HG03095 (cell line): ENCODE measurements around the gene SEMA4A.
"Not testable (repeated sequence)": the region's sequence is repeated elsewhere in the genome, so short reads cannot be mapped to it uniquely, and the experiment has no call there.

Experiments
- ATAC-seq: cut with Tn5 transposase; IDR thresholded peaks from one replicate; pipeline ENCODE4 v1.9.1; 2021; ENCODE audit warnings: moderate library complexity; ENCODE audit not compliant: unreplicated experiment

SEMA4A gene

DNA sequence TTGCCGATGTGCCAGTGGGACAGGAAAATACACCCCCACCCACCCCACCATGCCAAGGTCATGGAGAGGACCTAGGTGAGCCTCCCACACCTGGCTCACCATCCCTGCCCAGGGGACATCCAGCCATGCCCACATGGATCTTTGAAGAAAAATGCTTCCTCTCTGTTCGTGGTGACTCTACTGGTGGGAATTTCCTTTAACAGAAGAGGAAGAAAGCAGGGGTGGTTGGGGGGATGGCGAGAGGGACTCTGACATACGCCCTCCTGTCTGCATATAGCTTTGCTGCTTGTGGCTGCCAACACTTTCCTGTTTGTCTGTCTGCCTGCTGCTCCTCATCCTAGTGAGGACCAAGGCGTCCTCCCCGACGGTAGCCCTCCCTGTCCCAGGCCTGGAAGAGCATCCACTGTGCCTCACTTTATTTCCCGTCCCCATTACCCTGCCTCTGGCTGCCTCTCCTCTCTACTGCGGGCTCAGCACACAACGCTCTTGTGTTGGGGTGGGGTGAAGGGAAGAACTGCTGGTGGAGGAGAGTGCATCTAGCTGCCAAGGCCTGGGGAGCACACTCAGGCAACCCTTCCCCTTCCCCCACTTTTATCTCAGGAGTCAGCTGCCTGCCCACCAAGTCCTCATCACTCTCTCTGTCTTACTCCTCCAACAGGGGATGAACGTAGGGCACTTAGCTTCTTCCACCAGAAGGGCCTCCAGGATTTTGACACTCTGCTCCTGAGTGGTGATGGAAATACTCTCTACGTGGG is 2.5 kb downstream of the SEMA4A start:
- ATAC-seq = no peak

DNA sequence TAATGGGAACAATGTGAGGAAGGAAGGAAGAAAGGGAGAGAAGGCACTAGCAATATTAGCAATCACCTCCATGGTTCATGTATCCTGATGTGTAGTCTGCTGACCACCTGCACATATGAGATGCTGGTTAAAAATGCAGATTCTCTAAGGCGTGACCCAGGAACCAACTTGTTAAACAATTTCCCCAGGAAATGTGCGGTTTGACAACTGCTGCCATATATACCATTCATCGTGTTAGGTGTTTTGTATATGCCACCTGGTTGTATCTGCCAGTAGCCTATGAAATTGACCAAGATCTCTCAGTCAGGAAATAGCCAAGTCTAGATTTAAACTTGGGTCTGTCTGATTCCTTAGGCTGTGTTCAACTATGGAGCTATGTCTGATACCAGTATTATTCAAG is 4.1 kb downstream of the SEMA4A start:
- no peak for ATAC-seq

DNA sequence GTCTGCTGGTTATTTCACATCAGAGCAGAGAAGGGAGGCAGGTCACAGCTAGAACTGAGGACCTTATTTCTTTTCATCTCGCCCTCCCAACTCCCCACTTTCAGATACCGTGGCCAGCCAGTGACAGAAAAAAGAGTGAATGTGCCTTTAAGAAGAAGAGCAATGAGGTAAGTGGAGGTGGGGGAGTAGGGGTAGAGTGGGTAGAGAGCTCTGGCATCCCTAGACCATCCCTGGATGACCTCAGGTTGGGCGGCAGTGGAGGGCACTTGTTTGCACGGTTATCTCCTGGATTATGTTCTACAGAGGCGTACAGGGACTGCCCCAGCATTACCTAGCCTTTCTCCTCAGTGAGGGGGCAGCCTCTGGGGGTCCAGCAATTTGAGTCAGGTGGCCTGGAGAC is 4.6 kb downstream of the SEMA4A start:
- no peak for ATAC-seq

DNA sequence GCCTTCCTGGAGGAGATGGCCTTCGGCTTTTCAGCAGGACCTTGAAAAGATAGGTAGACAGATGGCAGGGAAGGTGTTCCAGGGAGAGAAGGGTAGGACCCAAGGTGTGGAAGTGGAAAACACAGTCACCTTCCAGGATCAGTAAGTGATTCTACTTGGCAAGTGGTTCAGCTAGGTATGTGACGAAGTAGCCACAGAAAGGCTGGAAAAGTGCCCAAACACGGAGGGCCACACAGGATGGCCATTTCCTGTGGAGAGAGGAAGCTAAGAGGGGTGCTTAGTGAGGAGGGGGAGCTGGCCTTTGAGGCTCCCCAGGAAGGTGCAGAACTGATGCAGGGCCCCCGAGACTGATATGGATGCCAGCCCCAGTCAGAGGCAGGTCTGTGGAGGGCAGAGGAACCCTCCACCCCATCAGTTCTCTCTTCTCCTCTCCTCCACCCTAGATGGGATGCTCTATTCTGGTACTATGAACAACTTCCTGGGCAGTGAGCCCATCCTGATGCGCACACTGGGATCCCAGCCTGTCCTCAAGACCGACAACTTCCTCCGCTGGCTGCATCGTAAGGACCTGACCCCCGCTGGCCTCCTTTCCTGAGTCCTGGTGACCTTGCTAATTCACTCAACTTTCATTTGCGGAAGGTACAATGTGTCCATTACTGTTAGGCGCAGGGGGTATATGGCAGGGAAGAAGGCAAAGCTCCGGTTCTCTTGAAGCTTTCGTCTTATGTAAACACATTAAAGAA is 6.8 kb downstream of the SEMA4A start:
- no peak for ATAC-seq

DNA sequence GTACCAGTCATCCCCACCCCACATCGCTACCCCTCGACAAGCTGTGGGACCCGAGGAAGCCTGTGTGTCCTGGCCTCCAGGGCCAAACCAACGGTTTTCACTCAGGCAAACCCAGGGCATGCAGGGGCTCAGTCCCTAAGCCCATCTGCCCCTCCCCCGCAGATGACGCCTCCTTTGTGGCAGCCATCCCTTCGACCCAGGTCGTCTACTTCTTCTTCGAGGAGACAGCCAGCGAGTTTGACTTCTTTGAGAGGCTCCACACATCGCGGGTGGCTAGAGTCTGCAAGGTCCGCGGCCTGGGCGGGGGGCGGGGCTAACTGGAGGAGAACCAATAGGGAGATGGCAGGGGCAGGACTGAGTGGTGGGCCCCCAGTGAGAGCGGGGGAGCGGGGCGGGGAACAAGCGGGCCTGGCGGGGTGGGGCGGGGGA is 7.4 kb downstream of the SEMA4A start:
- ATAC-seq = no peak

DNA sequence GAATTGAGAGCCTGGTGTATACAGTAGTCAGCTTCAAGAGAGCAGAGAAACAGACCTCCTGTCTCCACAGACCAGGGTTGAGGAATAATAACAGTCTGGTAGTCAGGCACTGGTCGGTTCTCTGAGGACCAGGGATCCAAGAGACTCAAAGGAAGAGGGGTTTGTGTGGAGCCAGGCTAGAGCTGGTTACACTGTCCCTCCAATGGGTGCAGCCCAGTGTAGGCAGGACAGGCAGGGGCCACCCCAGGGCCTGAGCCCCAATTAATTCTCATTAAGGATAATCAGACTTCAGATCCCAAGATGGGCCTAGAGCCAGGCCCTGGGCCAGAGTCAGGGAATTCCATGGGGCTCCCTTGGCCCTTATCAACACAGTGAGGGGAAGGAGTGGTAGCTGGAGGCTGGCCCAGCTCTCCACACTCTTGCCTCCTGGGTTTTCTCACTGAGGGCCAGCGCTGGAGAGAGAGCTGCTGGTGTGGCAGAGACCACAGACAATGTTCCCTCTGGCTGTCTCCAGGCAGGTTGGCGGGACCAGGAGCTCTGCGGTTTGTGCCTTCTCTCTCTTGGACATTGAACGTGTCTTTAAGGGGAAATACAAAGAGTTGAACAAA is 9.1 kb downstream of the SEMA4A start:
- no peak for ATAC-seq

DNA sequence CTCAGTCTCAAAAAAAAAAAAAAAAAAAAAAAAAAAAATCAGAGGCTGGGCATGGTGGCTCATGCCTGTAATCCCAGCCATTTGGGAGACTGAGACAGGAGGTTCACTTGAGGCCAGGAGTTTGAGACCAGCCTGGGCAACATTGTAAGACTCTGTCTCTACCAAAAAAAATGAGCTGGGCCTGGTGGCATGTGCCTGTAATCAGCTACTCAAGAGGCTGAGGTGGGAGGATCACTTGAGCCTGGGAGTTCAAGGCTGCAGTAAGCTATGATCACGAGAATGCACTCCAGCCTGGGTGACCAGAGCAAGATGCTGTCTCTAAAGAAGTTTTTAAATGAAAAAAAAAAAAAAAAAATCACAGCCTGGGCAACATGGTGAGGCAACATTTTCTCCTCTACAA is 10.3 kb downstream of the SEMA4A start:
- no peak for ATAC-seq

DNA sequence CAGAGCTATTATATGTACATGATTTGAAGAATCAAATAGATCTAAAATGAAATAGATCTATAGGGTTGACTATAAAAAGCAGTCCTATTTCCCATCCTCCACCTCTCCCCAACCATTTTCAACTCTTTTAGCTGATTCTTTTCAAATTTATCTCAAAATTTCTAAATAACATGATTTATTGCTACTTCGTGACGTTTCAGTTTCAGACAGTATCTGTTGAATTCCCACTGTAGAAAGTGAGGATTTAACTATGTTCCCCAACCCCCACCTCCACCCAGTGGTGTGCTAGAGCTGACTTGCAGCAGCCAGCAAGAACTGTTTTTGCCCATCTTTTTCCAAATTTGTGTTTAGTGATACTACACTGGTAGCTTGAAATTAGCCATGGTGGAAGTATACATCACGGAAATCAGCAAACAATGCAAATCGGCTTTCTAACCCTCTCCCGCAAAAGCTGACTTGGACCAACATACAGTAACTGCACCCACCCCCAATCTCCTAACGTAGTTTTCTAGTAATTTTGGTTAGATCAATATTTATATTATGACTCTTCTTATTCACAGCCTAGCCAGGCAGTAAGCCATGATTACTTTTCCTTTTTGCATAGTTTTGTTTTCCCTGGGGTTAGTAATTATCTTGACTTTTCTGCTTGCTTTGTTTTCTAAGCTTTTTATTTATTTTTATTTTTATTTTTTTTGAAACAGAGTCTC is 10.9 kb downstream of the SEMA4A start:
- no peak for ATAC-seq

DNA sequence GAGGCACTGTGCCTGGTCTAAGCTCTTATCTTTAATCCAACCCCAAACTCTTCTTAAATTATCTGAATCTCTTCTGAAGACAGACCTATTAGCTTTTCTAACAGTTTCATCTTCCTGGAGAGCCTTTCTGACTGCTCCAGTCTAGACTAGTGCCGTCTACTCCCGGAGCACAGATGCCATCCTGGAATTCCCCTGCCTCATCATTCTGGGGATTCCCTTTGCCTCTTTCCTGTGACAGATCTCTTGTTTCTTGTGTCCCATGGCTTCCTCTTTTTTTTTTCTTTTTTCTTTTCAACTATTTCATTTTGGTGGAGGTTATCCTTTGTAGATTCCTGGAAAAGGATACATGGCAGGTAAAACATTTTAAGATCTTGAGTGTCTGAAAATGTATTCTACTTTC is 11.7 kb downstream of the SEMA4A start:
- ATAC-seq = no peak

DNA sequence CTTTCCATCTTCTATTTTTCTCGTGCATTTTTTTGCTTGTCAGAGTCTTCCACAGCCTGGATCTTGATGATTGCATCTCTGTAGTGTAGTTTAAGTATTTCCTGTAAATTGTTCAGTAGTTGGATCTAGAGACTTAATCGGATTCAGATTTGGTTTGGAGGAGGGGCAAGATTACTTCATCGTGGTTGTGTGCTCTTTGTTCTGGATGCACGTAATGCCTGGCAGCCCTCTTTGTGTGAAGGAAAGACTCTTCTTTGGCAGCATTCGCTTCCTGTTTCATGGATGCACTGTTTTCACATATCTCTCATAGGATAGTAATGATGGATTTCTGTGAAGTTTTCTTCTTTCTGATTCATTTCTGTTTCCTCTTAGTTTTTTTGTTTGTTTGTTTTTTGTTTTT is 14.2 kb downstream of the SEMA4A start:
- ATAC-seq = no peak

DNA sequence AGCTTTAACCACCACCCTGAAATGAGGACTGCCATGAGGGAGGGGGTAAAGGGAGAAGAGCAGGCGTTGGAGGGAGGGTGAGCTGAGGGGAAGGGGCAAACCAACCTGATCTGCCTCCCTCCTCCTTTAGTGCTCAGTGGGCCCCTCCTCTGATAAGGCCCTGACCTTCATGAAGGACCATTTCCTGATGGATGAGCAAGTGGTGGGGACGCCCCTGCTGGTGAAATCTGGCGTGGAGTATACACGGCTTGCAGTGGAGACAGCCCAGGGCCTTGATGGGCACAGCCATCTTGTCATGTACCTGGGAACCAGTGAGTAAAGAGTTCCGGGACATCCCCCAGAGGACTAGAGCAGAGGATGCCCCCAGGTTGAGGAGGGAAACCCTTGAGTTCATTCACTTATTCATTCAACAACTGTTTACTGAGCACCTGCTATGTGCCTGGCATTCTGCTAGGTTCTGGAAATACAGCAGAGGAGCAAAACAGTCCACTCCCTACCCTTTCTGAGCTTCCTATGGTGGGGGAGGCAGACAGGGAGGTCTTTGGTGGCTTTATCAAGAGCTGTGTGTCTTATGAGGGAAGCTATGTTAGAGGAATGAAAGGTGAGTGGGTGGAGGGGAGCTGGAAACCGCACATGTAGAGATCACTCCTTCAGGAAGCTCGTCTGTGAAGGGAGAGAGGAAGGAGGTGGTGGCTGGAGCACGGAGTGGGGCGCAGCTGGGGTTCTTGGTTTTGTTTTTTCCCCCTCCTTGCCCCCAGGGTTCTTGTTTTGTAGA is 19.5 kb downstream of the SEMA4A start:
- ATAC-seq = no peak

DNA sequence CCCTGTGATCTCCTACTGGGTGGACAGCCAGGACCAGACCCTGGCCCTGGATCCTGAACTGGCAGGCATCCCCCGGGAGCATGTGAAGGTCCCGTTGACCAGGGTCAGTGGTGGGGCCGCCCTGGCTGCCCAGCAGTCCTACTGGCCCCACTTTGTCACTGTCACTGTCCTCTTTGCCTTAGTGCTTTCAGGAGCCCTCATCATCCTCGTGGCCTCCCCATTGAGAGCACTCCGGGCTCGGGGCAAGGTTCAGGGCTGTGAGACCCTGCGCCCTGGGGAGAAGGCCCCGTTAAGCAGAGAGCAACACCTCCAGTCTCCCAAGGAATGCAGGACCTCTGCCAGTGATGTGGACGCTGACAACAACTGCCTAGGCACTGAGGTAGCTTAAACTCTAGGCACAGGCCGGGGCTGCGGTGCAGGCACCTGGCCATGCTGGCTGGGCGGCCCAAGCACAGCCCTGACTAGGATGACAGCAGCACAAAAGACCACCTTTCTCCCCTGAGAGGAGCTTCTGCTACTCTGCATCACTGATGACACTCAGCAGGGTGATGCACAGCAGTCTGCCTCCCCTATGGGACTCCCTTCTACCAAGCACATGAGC is 23.3 kb downstream of the SEMA4A start:
- no peak for ATAC-seq

DNA sequence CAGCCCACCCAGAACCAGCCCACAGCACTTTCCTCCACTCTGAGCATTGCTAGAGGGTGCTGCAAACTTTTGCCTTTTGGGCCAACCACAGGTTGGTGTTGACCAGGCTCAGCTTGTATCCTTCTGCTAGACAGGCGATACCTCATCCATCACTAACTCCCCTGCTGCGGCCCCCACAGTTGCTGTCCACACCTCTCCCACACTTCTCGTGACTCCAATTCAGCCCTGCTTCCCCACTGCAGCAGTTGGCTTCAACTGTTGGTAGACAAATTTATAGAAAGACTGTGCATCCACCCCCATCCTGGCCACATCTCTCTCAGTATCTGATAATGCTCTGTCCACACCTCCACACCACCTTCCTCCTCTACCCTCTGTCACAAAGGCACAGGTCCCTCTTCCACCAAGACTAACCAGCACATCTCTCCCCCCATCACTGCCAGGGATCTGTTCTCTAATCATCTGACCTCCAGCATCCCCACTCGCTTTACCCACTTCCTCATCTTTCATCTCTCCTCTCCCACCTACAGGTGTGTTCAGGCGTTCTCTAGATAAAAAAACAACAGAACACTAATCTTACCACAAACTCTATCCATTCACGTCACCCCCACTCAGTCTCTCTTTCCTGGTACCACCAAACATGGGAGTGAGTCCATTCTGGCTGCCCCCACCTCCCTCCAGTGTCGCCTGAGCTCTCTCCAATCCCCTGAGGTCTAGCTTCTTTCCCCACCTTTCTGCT is 24.7 kb downstream of the SEMA4A start:
- no peak for ATAC-seq

DNA sequence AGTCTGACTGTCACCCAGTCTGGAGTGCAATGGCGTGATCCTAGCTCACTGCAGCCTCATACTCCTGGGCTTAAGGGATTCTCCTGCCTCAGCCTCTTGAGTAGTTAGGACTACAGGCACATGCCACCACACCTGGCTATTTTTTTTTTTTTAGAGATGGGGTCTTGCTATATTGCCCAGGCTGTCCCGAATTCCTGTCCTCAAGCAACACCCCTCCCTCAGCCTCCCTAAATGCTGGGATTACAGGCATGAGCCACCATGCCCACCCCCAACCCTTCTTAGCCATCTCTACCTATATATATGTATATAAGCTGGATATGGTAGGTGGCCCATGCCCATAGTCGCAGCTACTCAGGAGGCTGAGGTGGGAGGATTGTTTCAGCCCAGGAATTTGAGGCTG is 27.1 kb downstream of the SEMA4A start:
- no peak for ATAC-seq

DNA sequence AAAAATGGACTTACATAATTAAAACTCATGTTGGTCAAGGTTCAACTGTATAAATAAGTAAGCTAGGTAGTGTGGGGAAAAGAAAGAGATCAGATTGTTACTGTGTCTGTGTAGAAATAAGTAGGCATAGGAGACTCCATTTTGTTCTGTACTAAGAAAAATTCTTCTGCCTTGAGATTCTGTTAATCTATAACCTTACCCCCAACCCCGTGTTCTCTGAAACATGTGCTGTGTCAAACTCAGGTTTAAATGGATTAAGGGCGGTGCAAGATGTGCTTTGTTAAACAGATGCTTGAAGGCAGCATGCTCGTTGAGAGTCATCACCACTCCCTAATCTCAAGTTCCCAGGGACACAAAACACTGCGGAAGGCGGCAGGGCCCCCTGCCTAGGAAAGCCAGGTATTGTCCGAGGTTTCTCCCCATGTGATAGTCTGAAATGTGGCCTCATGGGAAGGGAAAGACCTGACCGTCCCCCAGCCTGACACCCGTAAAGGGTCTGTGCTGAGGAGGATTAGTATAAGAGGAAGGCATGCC is 28.1 kb downstream of the SEMA4A start:
- ATAC-seq = not testable (repeated sequence)

DNA sequence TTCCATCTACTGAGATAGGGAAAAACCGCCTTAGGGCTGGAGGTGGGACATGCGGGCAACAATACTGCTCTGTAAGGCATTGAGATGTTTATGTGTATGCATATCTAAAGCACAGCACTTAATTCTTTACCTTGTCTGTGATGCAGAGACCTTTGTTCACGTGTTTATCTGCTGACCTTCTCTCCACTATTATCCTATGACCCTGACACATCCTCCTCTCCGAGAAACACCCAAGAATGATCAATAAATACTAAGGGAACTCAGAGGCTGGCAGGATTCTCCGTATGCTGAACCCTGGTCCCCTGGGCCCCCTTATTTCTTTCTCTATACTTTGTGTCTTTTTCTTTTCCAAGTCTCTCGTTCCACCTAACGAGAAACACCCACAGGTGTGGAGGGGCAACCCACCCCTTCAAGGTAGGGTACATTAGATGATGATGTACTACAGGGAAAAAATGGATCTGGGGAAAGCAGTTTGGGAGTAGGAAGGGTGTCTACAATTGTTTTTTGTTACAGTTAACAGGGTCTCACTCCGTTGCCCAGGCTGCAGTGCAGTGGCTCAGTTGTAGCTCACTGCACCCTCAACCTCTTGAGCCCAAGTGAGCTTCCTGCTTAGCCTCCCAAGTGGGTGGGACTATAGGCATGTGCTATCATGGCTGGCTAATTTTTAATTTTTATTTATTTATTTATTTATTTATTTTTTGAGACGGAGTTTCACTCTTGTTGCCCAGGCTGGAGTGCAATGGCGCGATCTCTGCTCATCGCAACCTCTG is 28.8 kb downstream of the SEMA4A start:
- ATAC-seq = not testable (repeated sequence)

DNA sequence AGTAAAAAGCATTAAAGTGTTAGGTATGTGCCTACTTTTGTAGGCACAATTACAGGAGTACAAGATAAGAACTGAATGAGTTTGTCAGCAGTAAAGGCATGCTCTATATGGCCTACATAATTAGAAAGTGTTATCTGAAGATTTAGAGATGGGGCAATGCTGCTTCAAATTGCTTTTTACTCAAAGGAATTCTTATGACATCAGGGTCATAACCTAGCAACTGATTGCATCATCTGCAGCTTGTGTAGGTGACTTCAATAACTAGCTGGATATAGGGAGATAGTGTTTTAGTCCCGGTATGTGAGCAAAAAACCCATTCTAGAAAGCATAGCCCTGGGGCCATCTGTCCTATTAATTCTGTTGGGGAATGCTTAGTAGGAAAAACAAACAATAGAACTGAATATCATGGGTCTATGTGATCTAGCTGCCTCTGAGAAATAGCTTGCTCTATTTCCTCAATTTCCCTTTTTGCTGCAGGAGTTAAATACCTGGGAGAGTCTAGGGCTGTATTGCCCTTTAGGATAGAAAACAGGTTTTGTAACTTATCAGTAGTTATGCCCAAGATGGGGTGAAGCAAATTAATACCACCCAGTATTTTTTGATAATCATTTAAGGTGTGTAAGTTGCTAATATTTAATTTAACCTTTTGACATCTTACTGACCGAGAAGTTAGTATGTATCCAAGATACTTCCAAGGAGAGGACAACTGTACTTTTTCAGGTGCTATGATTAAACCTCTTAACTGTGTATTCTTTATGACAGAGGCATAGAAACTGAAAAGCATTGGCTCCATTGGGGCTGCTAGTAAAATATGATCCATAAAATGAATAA is 33.2 kb downstream of the SEMA4A start:
- not testable (repeated sequence) for ATAC-seq

DNA sequence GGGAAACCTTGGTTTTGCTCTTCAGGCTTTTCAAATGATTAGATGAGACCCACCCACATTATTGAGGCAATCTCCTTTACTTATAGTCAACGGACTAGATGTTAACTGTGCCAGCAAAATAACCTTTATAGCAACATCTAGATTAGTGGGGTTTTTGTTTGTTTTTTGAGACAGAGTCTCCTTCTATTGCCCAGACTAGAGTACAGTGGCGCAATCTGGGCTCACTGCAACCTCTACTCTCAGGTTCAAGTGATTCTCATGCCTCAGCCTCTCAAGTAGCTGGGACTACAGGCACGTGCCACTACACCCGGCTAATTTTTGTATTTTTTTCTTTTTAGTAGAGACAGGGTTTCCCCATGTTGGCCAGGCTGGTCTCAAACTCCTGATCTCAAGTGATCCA is 36.9 kb downstream of the SEMA4A start:
- not testable (repeated sequence) for ATAC-seq
